HEK293T (cell line): ENCODE data around the gene SEZ6.

Source experiments
- ARNT ChIP-seq: fragments of 450-650 bp; IDR thresholded peaks from 2 replicates; pipeline ENCODE4 v1.6.1; 2017; ENCODE audit warnings: mild to moderate bottlenecking
- BHLHE40 ChIP-seq: fragments of 450-650 bp; IDR thresholded peaks from 2 replicates; pipeline ENCODE4 v1.6.1; 2016; ENCODE audit warnings: mild to moderate bottlenecking, moderate library complexity, borderline replicate concordance
- CTBP1 ChIP-seq: fragments of 450-650 bp; IDR thresholded peaks from 2 replicates; pipeline ENCODE4 v1.6.1; 2016; ENCODE audit warnings: borderline replicate concordance
- ELF4 ChIP-seq: fragments of 450-650 bp; IDR thresholded peaks from 2 replicates; pipeline ENCODE4 v1.6.1; 2017; ENCODE audit warnings: antibody characterized with exemption
- FOXA1 ChIP-seq: fragments of 450-650 bp; IDR thresholded peaks from 2 replicates; pipeline ENCODE4 v1.6.1; 2016; ENCODE audit warnings: mild to moderate bottlenecking
- FOXK2 ChIP-seq: fragments of 450-650 bp; IDR thresholded peaks from 2 replicates; pipeline ENCODE4 v1.6.1; 2016; ENCODE audit warnings: mild to moderate bottlenecking
- FOXM1 ChIP-seq: fragments of 450-650 bp; IDR thresholded peaks from 2 replicates; pipeline ENCODE4 v1.6.1; 2017; ENCODE audit warnings: mild to moderate bottlenecking, borderline replicate concordance
- HDGF ChIP-seq: fragments of 450-650 bp; IDR thresholded peaks from 2 replicates; pipeline ENCODE4 v1.6.1; 2017; ENCODE audit warnings: antibody characterized with exemption, borderline replicate concordance
- L3MBTL2 ChIP-seq: fragments of 450-650 bp; conservative IDR thresholded peaks from 2 replicates; pipeline ENCODE4 v1.6.1; 2016; ENCODE audit warnings: mild to moderate bottlenecking
- LEF1 ChIP-seq: fragments of 450-650 bp; IDR thresholded peaks from 2 replicates; pipeline ENCODE4 v1.6.1; 2017; ENCODE audit warnings: mild to moderate bottlenecking, borderline replicate concordance
- SP1 ChIP-seq: fragments of 450-650 bp; IDR thresholded peaks from 2 replicates; pipeline ENCODE4 v1.6.1; 2017
- SUZ12 ChIP-seq: fragments of 450-650 bp; IDR thresholded peaks from 2 replicates; pipeline ENCODE4 v1.6.1; 2016; ENCODE audit warnings: mild to moderate bottlenecking
- TARDBP ChIP-seq: fragments of 450-650 bp; IDR thresholded peaks from 2 replicates; pipeline ENCODE4 v1.6.1; 2016
- ZNF384 ChIP-seq: fragments of 450-650 bp; IDR thresholded peaks from 2 replicates; pipeline ENCODE4 v1.6.1; 2016

DNA sequence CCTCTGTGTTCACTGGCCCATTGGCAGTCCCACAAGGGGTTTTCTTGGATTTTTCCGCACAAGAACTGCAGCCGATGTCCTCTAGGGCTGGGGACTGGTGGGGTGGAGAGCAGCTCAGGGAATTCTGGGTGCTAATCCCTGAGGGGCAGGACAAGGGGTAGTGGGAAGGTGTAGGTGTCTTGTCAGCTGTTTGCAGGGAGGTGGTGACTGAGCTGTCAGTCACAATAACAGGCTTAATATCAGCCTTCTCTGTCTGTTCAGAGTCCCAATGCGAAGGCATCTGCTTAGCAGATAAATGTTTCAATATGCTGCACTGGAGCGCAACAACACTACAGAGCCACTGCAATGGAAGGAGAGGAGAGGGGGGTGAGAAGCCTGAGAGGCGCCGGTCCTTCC lies 92.9 kb downstream of the SEZ6 start:
- no peak for TF ChIP-seq FOXA1
- no peak for TF ChIP-seq FOXK2
- no peak for TF ChIP-seq HDGF
- TF ChIP-seq FOXM1 = no peak
- TF ChIP-seq ZNF384 = no peak
- no peak for TF ChIP-seq SP1
- TF ChIP-seq SUZ12 = no peak
- no peak for TF ChIP-seq L3MBTL2
- no peak for TF ChIP-seq TARDBP
- no peak for TF ChIP-seq ARNT
- no peak for TF ChIP-seq BHLHE40
- TF ChIP-seq ELF4 = no peak
- TF ChIP-seq CTBP1 = no peak
- no peak for TF ChIP-seq LEF1
